Activated T-helper 1 cell treated with anti-CD3 and anti-CD28 coated beads, Interleukin-12 subunit alpha, Interleukin-12 subunit beta, Interleukin-2, Interleukin-4 antibody, amounts not matched to agents 30 ng/mL and 10 ng/mL and 1 ng/mL, durations not matched to agents 14 hours and 24 hours and 36 hours (primary cell): ENCODE results near the gene FBLN5. TPM values are rescaled to one million over a fixed set of nuclear protein-coding genes. Genes with fewer than 3 reads are reported as not detected.
A peak's percentile ranks its signal among the peaks of the same experiment; 100 is the strongest.
"Not testable (repeated sequence)": the region's sequence is repeated elsewhere in the genome, so short reads cannot be mapped to it uniquely, and the experiment has no call there.

Experiments used
- DNase-seq: peaks from one replicate; pipeline ENCODE4 v3.0.0; 2021; ENCODE audit warnings: low spot score
- H3K27ac Mint-ChIP-seq: one replicate; pipeline ENCODE4 v1.8.0; 2021; ENCODE audit warnings: mild to moderate bottlenecking, mixed read lengths
- H3K27me3 Mint-ChIP-seq: one replicate; pipeline ENCODE4 v1.8.0; 2022; ENCODE audit warnings: mild to moderate bottlenecking, moderate library complexity, mixed read lengths; ENCODE audit not compliant: insufficient read depth
- H3K36me3 Mint-ChIP-seq: one replicate; pipeline ENCODE4 v1.8.0; 2021; ENCODE audit warnings: low read depth, mixed read lengths
- H3K4me1 Mint-ChIP-seq: one replicate; pipeline ENCODE4 v1.8.0; 2021; ENCODE audit warnings: low read depth, mixed read lengths
- H3K4me3 Mint-ChIP-seq: one replicate; pipeline ENCODE4 v1.8.0; 2021; ENCODE audit warnings: mild to moderate bottlenecking, moderate library complexity, mixed read lengths
- H3K9me3 Mint-ChIP-seq: one replicate; pipeline ENCODE4 v1.8.0; 2021; ENCODE audit warnings: mixed read lengths
- intact Hi-C: fragments of 100-400 bp; cut with micrococcal nuclease; formaldehyde crosslinking; loops from one replicate; pipeline ENCODE4 v1.15.1; 2024
- total RNA-seq: library from RNA; stranded (reverse); gene quantifications from 2 replicates; pipeline ENCODE4 v1.2.3, GENCODE V29; 2022

FBLN5 gene
- total RNA-seq, 1 donor from 2014 or later = 1.2 TPM

DNA sequence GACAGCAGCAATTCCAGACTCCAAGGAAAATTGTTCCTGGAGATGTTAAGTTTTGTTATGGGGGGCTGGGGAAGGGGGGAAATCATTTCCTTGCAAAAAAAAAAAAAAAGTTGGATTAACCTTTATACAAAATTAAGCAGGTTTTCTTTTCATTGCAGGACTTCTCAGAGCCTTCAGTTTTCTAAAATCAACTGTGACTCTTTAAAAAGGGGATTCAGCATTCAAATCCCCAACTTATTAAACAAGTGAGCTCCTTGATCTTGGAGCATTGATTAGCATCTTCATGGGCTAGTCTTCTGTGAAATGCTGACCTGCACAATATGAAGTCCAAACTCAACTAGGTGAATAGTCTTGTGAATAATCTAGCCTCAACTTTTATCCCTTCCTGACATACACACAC is 87.3 kb downstream of the FBLN5 start:
- intact Hi-C loops = loop anchor here (5.0 to 10.0 kb wide), 4 partner anchors 485 to 1478 kb away; no protein-coding TSS in a partner anchor
- peaks cover 51% of the 10 kb centered on the region for H3K36me3 Mint-ChIP-seq
- no peak for DNase-seq
- H3K4me3 Mint-ChIP-seq = no peak overlapping the region
- H3K9me3 Mint-ChIP-seq = no peaks in the 10 kb centered on the region
- H3K27me3 Mint-ChIP-seq = no peaks in the 10 kb centered on the region
- H3K4me1 Mint-ChIP-seq = peaks cover 81% of the 10 kb centered on the region
- H3K27ac Mint-ChIP-seq = peak overlapping the region; percentile 32

GRCh38 chr14:91858536-91859275 is 88.8 kb downstream of the FBLN5 start:
- intact Hi-C loops = loop anchor here (1.0 to 2.0 kb wide), 2 partner anchors 9 to 14 kb away; partner anchors contain the start of gene TC2N
- H3K27me3 Mint-ChIP-seq = no peaks in the 10 kb centered on the region

GRCh38 chr14:91857614-91858013 is 89.9 kb downstream of the FBLN5 start:
- DNase-seq = no peak
- Mint-ChIP-seq H3K27me3 (no peaks in the 10 kb centered on the region), H3K4me3 (no peak overlapping the region), H3K27ac (no peak overlapping the region), H3K36me3 (peaks cover 53% of the 10 kb centered on the region), H3K9me3 (no peaks in the 10 kb centered on the region), H3K4me1 (peaks cover 76% of the 10 kb centered on the region)
- intact Hi-C loops = loop anchor here (1.0 to 2.0 kb wide), 2 partner anchors 10 to 15 kb away; partner anchors contain the start of gene TC2N

More at GRCh38 chr14:91858536-91859275, 88.8 kb downstream of the FBLN5 start:
- peak overlapping the region; percentile 10 for H3K4me3 Mint-ChIP-seq
- H3K27ac Mint-ChIP-seq = peak overlapping the region; percentile 65
- no peaks in the 10 kb centered on the region for H3K9me3 Mint-ChIP-seq
- peaks cover 80% of the 10 kb centered on the region for H3K4me1 Mint-ChIP-seq
- DNase-seq = no peak
- peaks cover 57% of the 10 kb centered on the region for H3K36me3 Mint-ChIP-seq

DNA sequence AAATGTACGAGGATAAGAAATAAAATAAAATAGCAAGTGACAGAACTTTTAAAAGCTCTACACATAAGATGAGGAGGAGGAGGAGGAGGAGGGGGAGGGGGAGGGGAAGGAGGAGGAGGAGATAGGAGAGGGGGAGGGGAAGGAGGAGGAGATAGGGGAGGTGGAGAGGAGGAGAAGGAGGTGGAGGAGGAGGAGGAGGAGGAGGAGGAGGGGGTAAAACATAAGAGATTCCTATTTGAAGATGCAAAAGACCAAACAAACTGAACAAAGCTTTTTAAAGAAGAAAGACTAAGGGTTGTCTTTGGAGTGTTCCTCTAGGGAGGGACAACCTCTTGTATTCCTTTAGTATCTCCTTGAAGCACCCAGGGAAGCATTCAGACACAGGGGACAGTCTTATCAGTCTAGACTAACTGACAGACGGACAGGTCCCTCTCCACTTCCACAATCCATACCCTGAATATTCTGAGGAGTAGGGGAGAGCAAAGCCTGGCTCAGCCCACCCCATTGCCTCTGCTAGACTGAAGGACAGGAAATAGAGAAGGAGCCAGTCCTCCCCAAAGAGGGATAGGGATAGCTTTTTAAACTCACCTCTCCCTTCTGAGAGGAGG is 93.1 kb downstream of the FBLN5 start:
- intact Hi-C loops = no loop called here
- no peak overlapping the region for H3K27ac Mint-ChIP-seq
- H3K27me3 Mint-ChIP-seq = no peaks in the 10 kb centered on the region
- H3K4me3 Mint-ChIP-seq = no peak overlapping the region
- peaks cover 54% of the 10 kb centered on the region for H3K4me1 Mint-ChIP-seq
- H3K9me3 Mint-ChIP-seq = no peaks in the 10 kb centered on the region
- no peak for DNase-seq
- peaks cover 54% of the 10 kb centered on the region for H3K36me3 Mint-ChIP-seq

DNA sequence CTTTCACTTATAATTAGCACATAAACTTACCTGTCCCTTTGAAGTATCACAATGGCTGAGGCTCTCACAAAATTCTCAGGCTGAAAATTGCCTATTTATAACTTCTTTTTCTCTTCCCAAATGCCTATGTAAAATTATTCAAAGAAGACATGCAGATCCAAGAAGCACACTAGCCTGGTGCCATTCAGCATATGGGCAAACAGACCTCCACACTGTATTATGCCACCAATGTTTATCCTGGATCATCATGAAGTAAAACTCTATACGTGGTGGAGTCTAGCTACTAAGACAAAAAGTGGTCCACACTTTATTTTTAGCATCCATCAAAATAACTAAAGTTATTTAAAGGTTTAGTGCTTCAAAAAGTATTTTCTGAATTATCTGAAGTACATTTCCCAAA is 95.9 kb downstream of the FBLN5 start:
- Mint-ChIP-seq H3K27ac (no peak overlapping the region), H3K9me3 (no peaks in the 10 kb centered on the region), H3K36me3 (peaks cover 57% of the 10 kb centered on the region), H3K4me1 (peaks cover 36% of the 10 kb centered on the region), H3K4me3 (no peak overlapping the region), H3K27me3 (no peaks in the 10 kb centered on the region)
- no peak for DNase-seq
- intact Hi-C loops = no loop called here

DNA sequence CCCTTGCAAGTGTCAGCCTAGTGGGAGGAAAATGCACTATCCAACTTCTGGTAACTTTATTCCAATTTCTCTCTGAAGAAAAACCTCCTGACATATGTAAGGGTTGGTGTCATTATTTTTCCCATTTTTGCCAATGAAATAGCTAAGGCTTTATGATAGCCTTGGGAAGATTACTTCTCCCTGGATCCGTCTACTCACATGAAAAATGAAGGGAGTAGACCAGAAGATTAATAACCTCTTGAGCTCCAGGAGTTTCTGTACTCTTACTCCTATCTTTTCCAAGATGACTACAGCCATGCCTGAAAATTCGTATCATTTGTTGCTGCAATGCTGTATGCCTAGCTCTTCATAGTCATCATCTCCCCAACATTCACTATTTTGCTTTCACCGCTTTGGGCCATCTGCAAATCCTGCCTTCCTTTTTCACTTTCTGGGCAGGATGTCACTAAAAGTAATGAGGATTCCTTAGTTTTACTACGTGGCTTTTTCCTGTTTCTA is 98.9 kb downstream of the FBLN5 start:
- peaks cover 58% of the 10 kb centered on the region for H3K36me3 Mint-ChIP-seq

DNA sequence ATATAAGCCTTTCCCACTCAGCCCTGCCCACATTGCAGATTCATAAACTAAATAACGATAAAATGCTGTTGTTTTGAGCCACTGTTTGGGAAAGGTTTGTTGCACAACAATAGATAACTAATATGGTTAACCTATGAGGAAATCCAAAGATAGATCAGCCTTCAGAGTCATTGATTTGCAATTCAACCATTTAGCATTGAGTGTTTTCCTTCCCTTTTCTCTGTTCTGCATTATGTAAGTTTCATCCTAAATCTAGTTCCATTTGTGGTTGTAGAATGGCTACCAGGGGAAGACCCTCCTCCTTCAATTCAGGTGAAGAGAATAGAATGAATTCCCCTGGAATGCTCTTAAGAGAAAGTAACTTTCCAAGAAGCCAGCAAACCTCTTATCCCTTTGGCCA is 99.8 kb downstream of the FBLN5 start:
- no peak overlapping the region for H3K4me3 Mint-ChIP-seq
- H3K36me3 Mint-ChIP-seq = peaks cover 59% of the 10 kb centered on the region
- intact Hi-C loops = no loop called here
- no peak overlapping the region for H3K27ac Mint-ChIP-seq
- H3K9me3 Mint-ChIP-seq = no peaks in the 10 kb centered on the region
- peaks cover 17% of the 10 kb centered on the region for H3K4me1 Mint-ChIP-seq
- H3K27me3 Mint-ChIP-seq = no peaks in the 10 kb centered on the region
- no peak for DNase-seq

More for the DNA sequence above, 98.9 kb downstream of the FBLN5 start:
- Mint-ChIP-seq H3K4me3 (no peak overlapping the region), H3K9me3 (no peaks in the 10 kb centered on the region), H3K4me1 (peaks cover 16% of the 10 kb centered on the region), H3K27me3 (no peaks in the 10 kb centered on the region), H3K27ac (no peak overlapping the region)
- intact Hi-C loops = no loop called here
- DNase-seq = no peak

DNA sequence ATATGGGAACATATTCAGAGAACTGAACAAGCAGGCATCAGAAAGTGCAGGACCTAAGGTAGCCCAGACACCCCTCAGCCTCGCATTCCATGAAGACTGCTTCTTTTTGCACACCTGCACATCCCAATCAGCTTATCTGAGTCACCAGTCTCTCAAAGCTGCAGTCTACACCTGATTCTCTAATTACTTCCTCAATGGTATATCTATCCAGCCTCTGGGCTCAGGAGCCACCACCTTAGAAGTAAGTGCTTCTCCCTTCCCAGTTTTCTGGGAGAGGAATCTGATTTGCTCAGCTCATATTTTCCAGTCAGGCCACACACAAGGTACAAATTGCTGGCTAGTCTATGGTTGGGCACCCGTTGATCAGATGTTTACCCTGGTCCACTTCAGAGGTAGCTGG is 101.8 kb downstream of the FBLN5 start:
- Mint-ChIP-seq H3K27ac (no peak overlapping the region), H3K4me1 (peaks cover 32% of the 10 kb centered on the region), H3K4me3 (no peak overlapping the region)

DNA sequence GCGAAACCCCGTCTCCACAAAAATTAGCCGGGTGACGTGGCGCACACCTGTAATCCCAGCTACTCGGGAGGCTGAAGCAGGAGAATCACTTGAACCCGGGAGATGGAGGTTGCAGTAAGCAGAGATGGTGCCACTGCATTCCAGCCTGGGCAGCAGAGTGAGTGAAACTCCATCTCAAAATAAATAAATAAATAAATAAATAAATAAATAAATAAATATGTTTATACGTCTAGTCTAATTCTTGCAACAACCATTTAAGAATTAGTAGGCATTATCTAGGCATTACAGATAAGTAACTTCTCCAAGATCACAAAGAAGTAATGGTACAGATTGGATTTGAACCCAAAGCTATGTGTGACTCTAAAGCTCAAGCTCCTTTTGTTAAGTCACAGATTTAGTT is 102.4 kb downstream of the FBLN5 start:
- peaks cover 38% of the 10 kb centered on the region for H3K4me1 Mint-ChIP-seq
- H3K4me3 Mint-ChIP-seq, DNase-seq, H3K9me3 Mint-ChIP-seq, H3K27me3 Mint-ChIP-seq, H3K27ac Mint-ChIP-seq, intact Hi-C loops: not testable (repeated sequence)
- peaks cover 65% of the 10 kb centered on the region for H3K36me3 Mint-ChIP-seq

More for the DNA sequence above, 101.8 kb downstream of the FBLN5 start:
- Mint-ChIP-seq H3K27me3 (no peaks in the 10 kb centered on the region), H3K36me3 (peaks cover 64% of the 10 kb centered on the region), H3K9me3 (no peaks in the 10 kb centered on the region)
- intact Hi-C loops = no loop called here
- DNase-seq = no peak

DNA sequence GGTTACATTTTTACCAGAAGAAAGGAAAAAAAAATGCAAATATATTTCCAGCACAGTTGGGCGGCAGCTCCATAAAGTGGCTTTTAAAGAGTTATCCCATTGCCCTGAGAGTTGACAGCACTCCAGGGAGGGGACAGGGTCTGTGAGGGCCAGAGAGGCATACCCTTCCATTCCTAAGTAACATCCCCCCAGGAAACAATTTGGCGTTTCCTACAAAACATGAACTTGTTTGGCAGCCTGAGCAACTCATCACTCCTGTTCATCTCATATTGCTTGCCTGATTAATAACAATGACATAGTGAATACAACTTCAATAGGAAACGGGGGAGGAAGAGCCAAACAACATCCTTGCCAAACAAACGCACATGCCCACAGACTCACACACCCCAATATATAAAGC is 103.5 kb downstream of the FBLN5 start:
- no peaks in the 10 kb centered on the region for H3K9me3 Mint-ChIP-seq
- peaks cover 45% of the 10 kb centered on the region for H3K4me1 Mint-ChIP-seq
- no peak for DNase-seq
- no peaks in the 10 kb centered on the region for H3K27me3 Mint-ChIP-seq
- intact Hi-C loops = no loop called here
- peaks cover 71% of the 10 kb centered on the region for H3K36me3 Mint-ChIP-seq
- H3K4me3 Mint-ChIP-seq = no peak overlapping the region
- H3K27ac Mint-ChIP-seq = no peak overlapping the region

DNA sequence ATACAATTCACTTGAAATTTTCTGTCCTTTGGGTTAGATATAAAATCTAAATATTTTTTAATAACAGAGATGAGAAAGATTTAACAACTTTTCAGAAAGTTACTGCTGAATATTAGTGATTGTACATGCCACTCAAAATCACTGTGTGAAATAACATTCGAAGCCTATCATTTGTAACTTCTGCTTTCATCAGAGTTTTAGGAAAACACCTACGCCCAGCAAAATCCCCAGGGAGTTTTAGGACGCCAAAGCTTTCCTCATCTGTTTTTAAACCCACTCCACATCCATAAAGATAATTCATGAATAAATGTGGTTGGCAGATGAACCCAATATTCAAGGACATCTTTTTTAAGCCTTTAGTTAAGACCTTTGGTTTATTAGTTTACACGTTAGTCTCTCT is 104.1 kb downstream of the FBLN5 start:
- no peaks in the 10 kb centered on the region for H3K9me3 Mint-ChIP-seq
- intact Hi-C loops = no loop called here
- H3K4me3 Mint-ChIP-seq = no peak overlapping the region
- DNase-seq = no peak
- H3K4me1 Mint-ChIP-seq = peaks cover 51% of the 10 kb centered on the region
- H3K36me3 Mint-ChIP-seq = peaks cover 71% of the 10 kb centered on the region
- no peak overlapping the region for H3K27ac Mint-ChIP-seq
- H3K27me3 Mint-ChIP-seq = no peaks in the 10 kb centered on the region

DNA sequence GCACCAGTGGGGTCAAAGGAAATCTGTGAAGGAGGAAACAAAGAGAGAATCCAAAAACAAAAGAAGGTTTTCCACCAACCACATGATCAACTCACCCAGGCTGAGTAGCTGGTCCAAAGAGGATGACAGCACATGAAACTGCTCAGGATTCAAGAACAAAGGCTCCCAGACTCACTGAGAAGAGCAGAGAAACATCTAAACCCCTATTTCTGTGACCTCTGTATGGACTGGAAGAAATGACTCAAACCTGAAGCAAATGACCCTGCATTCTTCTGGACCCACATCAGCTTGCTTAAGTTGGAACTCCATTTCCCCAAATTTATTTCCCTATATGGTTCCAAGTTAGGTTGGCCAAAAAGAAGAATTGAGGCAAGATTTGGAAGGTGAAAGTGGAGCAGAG is 106.4 kb downstream of the FBLN5 start:
- no peak for DNase-seq
- Mint-ChIP-seq H3K27me3 (no peaks in the 10 kb centered on the region), H3K4me1 (peaks cover 68% of the 10 kb centered on the region), H3K36me3 (peaks cover 66% of the 10 kb centered on the region), H3K4me3 (no peak overlapping the region), H3K9me3 (no peaks in the 10 kb centered on the region), H3K27ac (no peak overlapping the region)
- intact Hi-C loops = no loop called here

GRCh38 chr14:91839749-91840148 is 107.7 kb downstream of the FBLN5 start:
- Mint-ChIP-seq H3K4me1 (peaks cover 74% of the 10 kb centered on the region), H3K27me3 (no peaks in the 10 kb centered on the region), H3K9me3 (no peaks in the 10 kb centered on the region), H3K27ac (no peak overlapping the region), H3K4me3 (no peak overlapping the region), H3K36me3 (peaks cover 65% of the 10 kb centered on the region)
- no peak for DNase-seq
- intact Hi-C loops = loop anchor here (5.0 kb wide), 2 partner anchors 73 to 268 kb away; partner anchors contain the start of gene ATXN3
